Activated naive CD8-positive, alpha-beta T cell treated with anti-CD3 and anti-CD28 coated beads, Interleukin-2, amount 10 ng/mL, durations not matched to agents 7 days and 5 days (primary cell): ENCODE results near the gene DEFB131A. TPM values are rescaled to one million over a fixed set of nuclear protein-coding genes. Genes with fewer than 3 reads are reported as not detected.
"Not testable (repeated sequence)": the region's sequence is repeated elsewhere in the genome, so short reads cannot be mapped to it uniquely, and the experiment has no call there.

Experiments used
- ATAC-seq: fragments of 150-1000 bp; cut with Tn5 transposase; one replicate; pipeline ENCODE4 v1.10.0; 2021; ENCODE audit warnings: low read depth, moderate library complexity
- POLR2A ChIA-PET: fragments of 350-600 bp; sonication (Branson Sonifier 250); formaldehyde crosslinking; loops from one replicate; lab custom pipeline; 2021; ENCODE audit warnings: antibody characterized with exemption; lab: Charles Lee
- DNase-seq: peaks from one replicate; pipeline ENCODE4 v3.0.0; 2021
- H3K27ac Mint-ChIP-seq: one replicate; pipeline ENCODE4 v1.8.0; 2022; ENCODE audit warnings: mild to moderate bottlenecking, mixed read lengths
- H3K27me3 Mint-ChIP-seq: one replicate; pipeline ENCODE4 v1.8.0; 2022; ENCODE audit warnings: mild to moderate bottlenecking, moderate library complexity, mixed read lengths
- H3K36me3 Mint-ChIP-seq: one replicate; pipeline ENCODE4 v1.8.0; 2021; ENCODE audit warnings: mild to moderate bottlenecking, mixed read lengths
- H3K4me1 Mint-ChIP-seq: one replicate; pipeline ENCODE4 v1.8.0; 2021; ENCODE audit warnings: mixed read lengths
- H3K4me3 Mint-ChIP-seq: one replicate; pipeline ENCODE4 v1.8.0; 2022; ENCODE audit warnings: mild to moderate bottlenecking, moderate library complexity, mixed read lengths
- H3K9me3 Mint-ChIP-seq: one replicate; pipeline ENCODE4 v1.8.0; 2021; ENCODE audit warnings: mixed read lengths
- total RNA-seq, 2 experiments: library from RNA; stranded (reverse); gene quantifications; one replicate each; pipeline ENCODE4 v1.2.3, GENCODE V29; 2021

DEFB131A gene
- total RNA-seq, 2 experiments from 2014 or later = not detected

GRCh38 chr4:9480066-9480465 is 35.9 kb downstream of the DEFB131A start:
- H3K9me3 Mint-ChIP-seq, H3K27ac Mint-ChIP-seq, H3K36me3 Mint-ChIP-seq, H3K4me1 Mint-ChIP-seq, ATAC-seq, H3K4me3 Mint-ChIP-seq, POLR2A ChIA-PET, DNase-seq, H3K27me3 Mint-ChIP-seq: not testable (repeated sequence)

GRCh38 chr4:9482871-9483270 is 38.7 kb downstream of the DEFB131A start:
- DNase-seq = not testable (repeated sequence)

DNA sequence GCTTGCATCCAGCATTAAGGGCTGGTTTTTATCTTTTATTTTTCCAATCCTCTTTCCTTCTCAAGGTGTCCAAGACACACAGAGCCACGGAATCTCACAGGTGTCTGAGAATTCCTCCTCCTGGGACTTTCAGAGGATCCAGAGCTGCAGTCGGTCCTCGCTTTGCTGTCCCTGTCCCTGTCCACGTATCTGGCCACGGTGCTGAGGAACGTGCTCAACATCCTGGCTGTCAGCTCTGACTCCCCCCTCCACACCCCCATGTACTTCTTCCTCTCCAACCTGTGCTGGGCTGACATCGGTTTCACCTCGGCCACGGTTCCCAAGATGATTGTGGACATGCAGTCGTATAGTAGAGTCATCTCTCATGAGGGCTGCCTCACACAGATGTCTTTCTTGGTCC is 39.5 kb downstream of the DEFB131A start:
- H3K4me1 Mint-ChIP-seq, H3K27ac Mint-ChIP-seq, H3K27me3 Mint-ChIP-seq, DNase-seq, H3K4me3 Mint-ChIP-seq, ATAC-seq, H3K9me3 Mint-ChIP-seq, H3K36me3 Mint-ChIP-seq, POLR2A ChIA-PET: not testable (repeated sequence)

More at GRCh38 chr4:9482871-9483270, 38.7 kb downstream of the DEFB131A start:
- H3K27me3 Mint-ChIP-seq, H3K4me3 Mint-ChIP-seq, POLR2A ChIA-PET, H3K36me3 Mint-ChIP-seq, ATAC-seq, H3K27ac Mint-ChIP-seq, H3K4me1 Mint-ChIP-seq, H3K9me3 Mint-ChIP-seq: not testable (repeated sequence)

- not testable (repeated sequence) for H3K4me1 Mint-ChIP-seq
These were observed 42.7 kb downstream of the DEFB131A start for GRCh38 chr4:9486880-9487279.

DNA sequence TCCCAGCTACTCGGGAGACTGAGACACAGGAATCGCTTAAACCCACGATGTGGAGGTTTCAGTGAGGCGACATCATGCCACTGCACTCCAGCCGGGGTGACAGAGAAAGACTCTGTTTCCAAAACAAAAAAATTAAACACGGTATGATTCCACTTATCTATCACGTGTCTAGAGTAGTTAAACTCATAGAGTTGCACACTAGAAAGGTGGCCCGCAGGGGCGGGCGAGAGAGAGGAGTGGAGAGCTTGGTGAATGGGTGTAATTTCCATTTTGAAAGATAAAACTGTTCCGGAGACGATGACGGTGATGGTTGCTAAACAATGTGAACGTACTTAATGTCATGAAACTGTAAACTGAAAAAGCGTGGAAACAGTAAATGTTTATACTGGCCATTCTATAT is 44.6 kb downstream of the DEFB131A start:
- H3K27ac Mint-ChIP-seq, H3K4me1 Mint-ChIP-seq, ATAC-seq, H3K27me3 Mint-ChIP-seq, POLR2A ChIA-PET, DNase-seq, H3K4me3 Mint-ChIP-seq, H3K36me3 Mint-ChIP-seq, H3K9me3 Mint-ChIP-seq: not testable (repeated sequence)

More at GRCh38 chr4:9486880-9487279, 42.7 kb downstream of the DEFB131A start:
- H3K9me3 Mint-ChIP-seq, H3K27me3 Mint-ChIP-seq, H3K27ac Mint-ChIP-seq, ATAC-seq, H3K4me3 Mint-ChIP-seq, H3K36me3 Mint-ChIP-seq, POLR2A ChIA-PET, DNase-seq: not testable (repeated sequence)

- H3K4me1 Mint-ChIP-seq, H3K4me3 Mint-ChIP-seq, H3K9me3 Mint-ChIP-seq, DNase-seq, H3K27ac Mint-ChIP-seq, POLR2A ChIA-PET, ATAC-seq, H3K36me3 Mint-ChIP-seq, H3K27me3 Mint-ChIP-seq: not testable (repeated sequence)
These were observed 46.3 kb downstream of the DEFB131A start for GRCh38 chr4:9490496-9490895.

- H3K27ac Mint-ChIP-seq, H3K27me3 Mint-ChIP-seq, DNase-seq, H3K4me3 Mint-ChIP-seq, POLR2A ChIA-PET, ATAC-seq, H3K4me1 Mint-ChIP-seq, H3K36me3 Mint-ChIP-seq, H3K9me3 Mint-ChIP-seq: not testable (repeated sequence)
These were observed 46.8 kb downstream of the DEFB131A start for GRCh38 chr4:9490986-9491385.

DNA sequence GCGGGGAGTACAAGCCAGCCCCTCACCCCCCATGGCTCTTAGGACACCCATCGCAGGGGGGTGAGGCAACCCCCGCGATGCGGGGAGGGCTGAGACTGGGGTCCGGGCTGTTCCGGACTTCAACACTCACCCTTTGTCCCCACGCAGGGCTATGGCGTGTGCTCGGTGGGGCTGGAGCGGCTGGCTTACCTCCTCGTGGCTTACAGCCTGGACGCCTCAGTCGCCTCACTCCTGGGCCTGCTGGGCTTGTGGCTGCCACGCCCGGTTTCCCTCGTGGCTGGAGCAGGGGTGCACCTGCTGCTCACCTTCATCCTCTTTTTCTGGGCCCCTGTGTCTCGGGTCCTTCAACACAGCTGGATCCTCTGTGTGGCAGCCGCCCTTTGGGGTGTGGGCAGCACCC is 49.4 kb downstream of the DEFB131A start:
- POLR2A ChIA-PET, ATAC-seq: not testable (repeated sequence)

DNA sequence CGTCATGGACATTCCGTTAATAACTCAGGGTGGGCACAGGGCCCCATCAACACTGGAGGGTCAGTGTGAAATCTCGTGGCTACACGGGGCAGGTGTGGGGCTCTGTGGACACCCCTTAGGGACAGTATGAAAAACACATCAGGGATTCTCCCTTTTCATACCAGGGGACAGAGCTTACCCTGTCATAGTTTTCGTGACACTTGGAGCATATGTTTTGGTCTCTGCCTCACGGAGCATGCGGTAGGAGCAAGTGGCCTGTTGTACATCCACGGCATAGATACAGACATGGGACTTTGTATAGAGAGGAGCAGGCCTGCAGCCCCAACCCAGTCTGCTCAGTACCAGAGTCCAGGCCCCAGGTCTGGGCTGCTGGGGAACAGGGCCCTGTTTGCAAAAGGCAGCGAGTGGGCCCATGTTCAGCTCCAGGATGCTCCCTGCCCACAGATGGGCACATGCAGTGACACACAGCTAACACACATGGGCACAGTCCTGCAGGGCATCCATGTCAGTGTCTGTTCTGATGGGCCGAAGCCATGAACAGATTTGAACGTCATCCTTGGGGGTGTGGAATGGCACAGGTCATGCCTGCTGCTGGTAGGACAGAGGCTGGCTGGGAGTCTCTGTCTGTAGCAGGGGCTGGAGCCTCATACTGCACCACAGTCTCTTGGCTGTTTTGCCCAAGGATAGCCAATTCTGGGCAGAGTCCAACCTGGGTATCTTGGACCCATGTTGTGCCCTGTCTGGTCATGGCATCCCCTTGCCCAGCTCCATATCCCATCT is 50.2 kb downstream of the DEFB131A start:
- H3K4me3 Mint-ChIP-seq, ATAC-seq, H3K36me3 Mint-ChIP-seq, H3K9me3 Mint-ChIP-seq, H3K4me1 Mint-ChIP-seq, H3K27ac Mint-ChIP-seq, H3K27me3 Mint-ChIP-seq, DNase-seq, POLR2A ChIA-PET: not testable (repeated sequence)

More for the DNA sequence above, 49.4 kb downstream of the DEFB131A start:
- H3K27ac Mint-ChIP-seq, H3K36me3 Mint-ChIP-seq, H3K27me3 Mint-ChIP-seq, H3K4me3 Mint-ChIP-seq, DNase-seq, H3K4me1 Mint-ChIP-seq, H3K9me3 Mint-ChIP-seq: not testable (repeated sequence)

DNA sequence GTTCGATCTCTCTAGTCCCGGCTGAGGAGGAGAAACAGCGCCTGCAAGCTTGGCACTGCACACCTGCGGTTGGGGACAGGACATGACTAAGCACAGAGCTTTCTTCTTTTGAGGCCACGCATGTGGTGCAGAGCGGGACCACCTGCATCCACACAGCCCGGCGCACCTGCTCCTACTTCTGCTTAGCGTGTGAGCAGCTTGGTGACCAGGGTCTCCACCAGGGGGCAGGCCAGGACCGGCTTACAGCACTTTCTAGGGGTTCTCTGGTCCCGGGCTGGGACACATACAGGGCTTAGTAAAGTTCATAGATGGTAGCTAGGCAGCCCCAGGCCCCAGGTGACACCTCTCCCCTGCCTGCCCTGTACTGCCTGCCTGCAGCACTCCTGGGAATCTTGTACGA is 51.2 kb downstream of the DEFB131A start:
- H3K27ac Mint-ChIP-seq, H3K9me3 Mint-ChIP-seq, H3K36me3 Mint-ChIP-seq, H3K4me3 Mint-ChIP-seq, ATAC-seq, H3K4me1 Mint-ChIP-seq, POLR2A ChIA-PET, H3K27me3 Mint-ChIP-seq: not testable (repeated sequence)
- DNase-seq = peak; percentile 78

DNA sequence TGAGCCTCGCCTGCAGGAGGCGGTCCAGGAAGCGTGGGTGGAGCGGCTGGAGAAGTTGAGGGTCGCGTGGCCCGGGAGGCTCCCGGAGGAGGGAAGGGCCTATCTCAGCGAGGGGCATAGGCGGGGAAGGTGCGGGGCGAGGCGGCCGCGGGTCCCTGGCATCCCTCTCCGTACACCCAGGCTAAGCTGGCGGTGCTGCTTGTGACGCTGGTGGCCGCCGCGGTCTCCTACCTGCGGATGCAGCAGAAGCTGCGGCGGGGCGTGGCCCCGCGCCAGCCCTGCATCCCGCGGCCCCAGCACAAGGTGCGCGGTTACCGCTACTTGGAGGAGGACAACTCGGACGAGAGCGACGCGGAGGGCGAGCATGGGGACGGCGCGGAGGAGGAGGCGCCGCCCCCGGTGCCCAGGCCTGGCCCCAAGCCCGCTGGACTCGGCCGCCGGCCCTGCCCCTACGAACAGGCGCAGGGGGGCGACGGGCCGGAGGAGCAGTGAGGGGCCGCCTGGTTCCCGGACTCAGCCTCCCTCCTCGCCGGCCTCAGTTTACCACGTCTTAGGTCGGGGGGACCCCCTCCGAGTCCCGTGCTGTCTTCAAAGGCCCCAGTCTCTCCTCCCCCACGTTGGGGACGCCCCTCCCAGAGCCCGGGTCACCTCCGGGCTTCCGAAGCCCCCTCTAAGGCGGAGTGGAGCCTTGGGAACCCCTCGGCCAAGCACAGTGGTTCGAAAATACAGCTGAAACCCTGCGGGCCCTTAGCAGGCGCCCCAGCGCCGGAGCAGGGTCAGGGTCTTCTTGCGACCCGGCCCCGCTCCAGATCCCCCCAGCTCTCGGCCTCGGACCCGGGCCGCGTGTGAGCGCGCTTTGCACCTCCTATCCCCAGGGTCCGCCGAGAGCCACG is 53.6 kb downstream of the DEFB131A start:
- DNase-seq, H3K36me3 Mint-ChIP-seq, H3K4me1 Mint-ChIP-seq, H3K27ac Mint-ChIP-seq, ATAC-seq, POLR2A ChIA-PET, H3K27me3 Mint-ChIP-seq, H3K4me3 Mint-ChIP-seq, H3K9me3 Mint-ChIP-seq: not testable (repeated sequence)

DNA sequence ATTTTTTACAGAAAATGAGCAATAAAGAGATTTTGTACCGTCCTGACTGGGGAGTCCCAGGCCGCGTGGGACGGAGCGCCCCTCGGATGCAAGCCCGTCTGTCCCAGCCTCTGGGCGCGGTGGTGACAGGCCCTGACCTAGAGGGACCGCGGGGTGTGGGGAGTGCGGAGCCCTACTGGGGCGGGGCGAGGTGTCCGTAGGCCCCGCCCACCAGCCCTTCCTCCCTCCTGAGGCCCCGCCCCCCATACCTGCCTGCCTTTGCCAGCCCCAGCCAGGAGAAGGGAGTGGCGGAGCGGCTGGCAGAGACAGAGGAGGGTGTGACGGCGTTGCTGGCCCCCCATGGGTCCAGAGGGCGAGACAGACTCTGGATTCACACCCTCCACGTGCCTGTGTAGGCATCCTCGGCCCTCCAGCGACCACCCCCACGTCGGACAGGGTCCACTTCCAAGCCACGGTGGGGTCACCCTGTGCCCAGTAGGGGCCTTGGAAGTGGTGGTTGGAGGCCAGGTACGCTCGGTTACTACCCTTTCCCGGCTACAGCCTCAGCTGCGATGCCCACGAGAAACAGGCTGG is 54.3 kb downstream of the DEFB131A start:
- H3K36me3 Mint-ChIP-seq, H3K27ac Mint-ChIP-seq, H3K27me3 Mint-ChIP-seq, POLR2A ChIA-PET, DNase-seq, ATAC-seq, H3K4me3 Mint-ChIP-seq, H3K4me1 Mint-ChIP-seq, H3K9me3 Mint-ChIP-seq: not testable (repeated sequence)

DNA sequence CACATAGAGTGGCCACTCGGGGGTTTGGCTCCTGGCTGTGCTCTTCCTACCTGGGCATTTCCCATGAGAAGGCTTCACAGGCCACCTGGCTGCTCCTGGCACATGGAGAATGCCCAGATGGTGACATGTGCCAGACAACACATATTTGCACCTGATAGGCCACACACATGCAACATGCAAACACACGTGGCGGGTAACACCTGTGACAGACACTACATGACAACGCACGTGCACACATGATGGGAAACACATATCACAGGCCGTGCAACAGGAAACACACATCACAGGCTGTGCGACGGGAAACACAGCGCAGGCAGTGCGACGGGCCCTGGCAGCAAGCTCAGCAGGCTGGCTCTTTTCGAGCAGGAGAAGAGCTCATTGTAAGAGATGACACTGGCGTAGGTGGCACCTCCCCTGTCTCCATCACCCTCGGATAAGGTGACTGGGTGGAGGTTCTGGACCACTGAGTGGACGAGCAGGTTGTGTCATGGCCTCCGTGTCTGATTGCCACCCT is 55.8 kb downstream of the DEFB131A start:
- H3K4me1 Mint-ChIP-seq, H3K27me3 Mint-ChIP-seq, H3K36me3 Mint-ChIP-seq, H3K9me3 Mint-ChIP-seq, POLR2A ChIA-PET, DNase-seq, H3K4me3 Mint-ChIP-seq, ATAC-seq, H3K27ac Mint-ChIP-seq: not testable (repeated sequence)
